Upper lobe of left lung (tissue), 4 donors: Measurements from ENCODE around the gene ATRNL1.

Source experiments
- POLR2A ChIP-seq, 4 donors: fragments of 450-650 bp; IDR thresholded peaks; one replicate each; pipeline ENCODE4 v1.5.1; 2016 to 2017; ENCODE audit warnings: antibody characterized with exemption in 4 of 4, mild to moderate bottlenecking in 2 of 4
- TF ChIP-seq, protein P1 (sequence below), 6 experiments: fragments of 450-650 bp in 4 of 6; fragments of 200-600 bp in 2 of 6; sonication (generic) in 2 of 6; IDR thresholded peaks; one replicate each; pipeline ENCODE4 v1.5.1; 2016 to 2019; ENCODE audit warnings: antibody characterized with exemption in 6 of 6

DNA sequence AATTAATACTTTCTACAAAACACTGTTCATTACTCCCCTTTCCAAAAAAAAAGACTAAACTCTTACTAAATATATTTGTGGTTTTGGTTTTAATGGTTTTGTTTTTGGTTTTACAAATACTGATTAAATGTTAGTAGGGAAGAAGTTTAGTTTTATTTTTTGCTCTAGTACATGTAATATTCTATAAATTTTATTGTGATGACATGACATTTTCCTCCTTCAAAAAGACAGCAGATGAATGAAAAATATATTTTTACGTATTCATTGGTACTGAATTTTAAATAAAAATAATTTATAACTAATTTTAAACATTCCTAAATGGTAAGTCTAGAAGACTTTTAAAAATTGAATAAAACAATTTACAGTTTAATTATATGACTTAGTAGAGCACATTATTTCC, 667.0 kb downstream of the ATRNL1 start:
- TF ChIP-seq, protein P1, sequence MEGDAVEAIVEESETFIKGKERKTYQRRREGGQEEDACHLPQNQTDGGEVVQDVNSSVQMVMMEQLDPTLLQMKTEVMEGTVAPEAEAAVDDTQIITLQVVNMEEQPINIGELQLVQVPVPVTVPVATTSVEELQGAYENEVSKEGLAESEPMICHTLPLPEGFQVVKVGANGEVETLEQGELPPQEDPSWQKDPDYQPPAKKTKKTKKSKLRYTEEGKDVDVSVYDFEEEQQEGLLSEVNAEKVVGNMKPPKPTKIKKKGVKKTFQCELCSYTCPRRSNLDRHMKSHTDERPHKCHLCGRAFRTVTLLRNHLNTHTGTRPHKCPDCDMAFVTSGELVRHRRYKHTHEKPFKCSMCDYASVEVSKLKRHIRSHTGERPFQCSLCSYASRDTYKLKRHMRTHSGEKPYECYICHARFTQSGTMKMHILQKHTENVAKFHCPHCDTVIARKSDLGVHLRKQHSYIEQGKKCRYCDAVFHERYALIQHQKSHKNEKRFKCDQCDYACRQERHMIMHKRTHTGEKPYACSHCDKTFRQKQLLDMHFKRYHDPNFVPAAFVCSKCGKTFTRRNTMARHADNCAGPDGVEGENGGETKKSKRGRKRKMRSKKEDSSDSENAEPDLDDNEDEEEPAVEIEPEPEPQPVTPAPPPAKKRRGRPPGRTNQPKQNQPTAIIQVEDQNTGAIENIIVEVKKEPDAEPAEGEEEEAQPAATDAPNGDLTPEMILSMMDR (IDR thresholded peaks at IDR 0.05): no peak
- no peak for TF ChIP-seq POLR2A (IDR thresholded peaks at IDR 0.05)
